OCI-M2 (cell line): ENCODE measurements around the gene SPP2.

Experiments used
- DNase-seq: peaks from one replicate; lab custom pipeline; 2025; ENCODE audit not compliant: unreplicated experiment; lab: John Stamatoyannopoulos, UW

SPP2 gene, protein sequence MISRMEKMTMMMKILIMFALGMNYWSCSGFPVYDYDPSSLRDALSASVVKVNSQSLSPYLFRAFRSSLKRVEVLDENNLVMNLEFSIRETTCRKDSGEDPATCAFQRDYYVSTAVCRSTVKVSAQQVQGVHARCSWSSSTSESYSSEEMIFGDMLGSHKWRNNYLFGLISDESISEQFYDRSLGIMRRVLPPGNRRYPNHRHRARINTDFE

GRCh38 chr2:234050455-234051135, at the start of gene SPP2:
SPP2 (plus strand) TSS chr2:234050702; CDS start chr2:234050787, 85 bp downstream.
- DNase-seq = no peak

GRCh38 chr2:234001380-234002160, 48.9 kb upstream of the SPP2 start:
- DNase-seq = no peak

DNA sequence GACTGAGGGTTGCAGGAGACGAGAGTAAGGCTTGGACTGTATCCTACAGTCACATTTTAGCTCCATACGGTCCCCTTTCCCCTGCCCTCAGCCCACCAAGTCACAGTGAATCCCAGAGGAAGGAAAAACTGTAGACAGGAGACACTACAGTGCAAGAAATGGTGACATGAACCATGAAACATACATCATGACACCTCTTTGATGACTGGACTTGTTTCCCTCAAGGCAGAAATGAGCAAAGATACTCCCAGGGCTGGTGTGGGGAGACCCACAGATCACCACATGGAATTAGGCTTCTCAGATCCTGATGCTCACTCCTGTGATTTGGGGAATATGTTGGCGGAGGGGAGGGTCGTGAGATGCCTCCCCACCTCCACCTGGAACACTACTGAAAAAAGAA, 48.2 kb upstream of the SPP2 start:
- no peak for DNase-seq

DNA sequence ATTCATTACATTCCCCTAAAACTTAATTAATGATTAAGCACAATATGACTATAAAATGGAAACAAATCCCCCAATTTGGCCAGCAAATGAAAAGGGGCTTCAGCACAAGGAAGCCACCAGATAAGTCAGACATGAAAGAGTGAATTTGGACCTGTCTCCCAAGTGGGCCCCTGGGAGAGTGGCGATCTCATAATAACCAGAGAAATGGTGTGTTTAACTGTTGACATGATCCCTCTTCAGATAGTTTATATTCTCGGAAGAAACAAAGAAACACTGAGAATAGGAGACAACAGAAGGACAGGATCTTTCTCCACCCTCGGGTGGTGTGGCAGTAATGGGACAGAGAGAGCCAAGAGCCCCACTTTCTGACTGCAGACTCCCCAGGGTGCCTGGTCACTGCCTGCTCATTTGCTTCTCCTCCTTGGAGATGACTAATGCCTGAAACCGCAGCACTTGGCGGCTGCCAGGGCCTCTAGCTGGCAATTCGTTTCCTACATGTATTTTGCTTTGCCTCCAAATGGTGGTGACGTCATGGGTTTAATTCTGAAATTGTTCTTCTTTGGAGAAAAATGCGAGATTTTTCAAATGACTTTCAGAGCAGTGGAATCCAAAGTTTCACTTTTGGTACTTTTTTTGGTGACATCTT, 46.4 kb upstream of the SPP2 start:
- DNase-seq = no peak

GRCh38 chr2:234005126-234005525, 45.4 kb upstream of the SPP2 start:
- no peak for DNase-seq

GRCh38 chr2:234006501-234006900, 44.0 kb upstream of the SPP2 start:
- no peak for DNase-seq

DNA sequence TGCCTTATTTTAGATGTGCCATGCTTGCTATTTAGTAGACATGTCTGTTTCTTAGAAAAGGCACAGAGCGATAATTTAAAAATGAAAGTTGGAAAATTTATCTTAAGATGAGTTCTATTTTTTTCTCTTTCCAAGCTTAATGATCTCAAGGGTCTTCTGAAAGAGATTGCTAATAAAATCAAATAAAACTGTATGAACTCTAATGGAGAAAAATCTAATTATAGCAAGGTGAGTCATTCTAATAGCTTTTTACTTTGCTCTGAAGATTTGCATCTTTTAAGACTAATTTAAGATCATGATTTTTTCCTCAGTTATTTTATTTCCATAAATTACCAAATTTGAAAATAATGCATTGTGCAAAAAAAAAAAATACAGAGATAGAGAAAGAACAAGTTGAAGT, 36.1 kb upstream of the SPP2 start:
- no peak for DNase-seq

DNA sequence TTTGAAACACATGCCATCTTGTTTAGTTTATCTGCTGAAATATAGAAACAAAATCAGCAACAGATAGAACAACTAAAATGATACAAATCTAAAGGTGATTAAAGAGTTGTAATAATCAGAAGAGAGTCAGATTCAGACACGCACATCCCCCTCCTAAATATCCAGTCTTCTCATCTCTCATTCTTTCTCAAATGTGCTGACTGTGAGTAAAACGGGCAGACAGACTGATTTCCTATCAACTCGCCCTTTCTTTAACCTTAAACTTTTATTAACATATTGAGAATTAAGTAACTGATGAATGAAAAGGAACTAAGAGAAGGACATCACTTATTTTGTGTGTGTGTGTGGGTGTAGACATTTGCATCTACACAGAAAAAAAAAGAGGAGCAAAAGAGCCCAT, 34.6 kb upstream of the SPP2 start:
- DNase-seq = no peak

DNA sequence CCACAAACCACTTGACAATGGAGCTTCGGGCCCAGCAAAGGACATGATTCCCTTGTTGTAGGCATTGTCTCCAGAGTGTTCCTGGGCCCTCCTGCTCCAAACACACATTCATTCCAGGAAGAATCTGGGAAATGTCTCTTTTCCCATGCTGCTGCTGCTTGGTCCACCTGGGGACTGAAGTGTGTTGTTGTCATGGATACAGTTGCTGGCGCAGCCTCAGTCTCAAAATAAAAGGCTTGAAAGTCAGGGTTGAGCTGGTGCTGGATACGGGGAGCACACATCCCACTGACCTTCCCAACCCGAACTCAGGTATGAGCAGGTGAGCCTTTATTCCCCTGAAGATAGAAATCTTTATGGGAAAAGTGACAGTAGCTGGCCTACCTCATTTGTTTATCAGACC, 30.6 kb upstream of the SPP2 start:
- DNase-seq = no peak

GRCh38 chr2:234020332-234020731, 30.2 kb upstream of the SPP2 start:
- no peak for DNase-seq

GRCh38 chr2:234022424-234022823, 28.1 kb upstream of the SPP2 start:
- DNase-seq = no peak

DNA sequence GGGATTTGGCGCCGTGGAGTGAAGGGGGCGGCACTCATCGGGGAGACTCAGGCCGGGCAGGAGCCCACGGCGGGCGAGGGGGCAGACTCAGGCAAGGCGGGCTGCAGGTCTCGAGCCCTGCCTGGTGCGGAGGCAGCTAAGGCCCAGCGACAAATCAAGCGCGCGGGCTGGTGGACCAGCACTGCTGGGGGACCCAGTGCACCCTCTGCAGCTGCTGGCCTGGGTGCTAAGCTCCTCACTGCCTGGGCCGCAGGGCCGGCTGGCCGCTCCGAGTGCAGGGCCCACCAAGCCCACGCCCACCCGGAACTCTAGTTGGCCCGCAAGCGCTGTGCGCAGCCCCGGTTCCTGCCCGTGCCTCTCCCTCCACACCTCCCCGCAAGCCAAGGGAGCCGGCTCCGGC, 26.2 kb upstream of the SPP2 start:
- no peak for DNase-seq

- DNase-seq = no peak
Measured at GRCh38 chr2:234025466-234025865, 25.0 kb upstream of the SPP2 start.

- DNase-seq = no peak
Measured at GRCh38 chr2:234025891-234026401, 24.6 kb upstream of the SPP2 start.

DNA sequence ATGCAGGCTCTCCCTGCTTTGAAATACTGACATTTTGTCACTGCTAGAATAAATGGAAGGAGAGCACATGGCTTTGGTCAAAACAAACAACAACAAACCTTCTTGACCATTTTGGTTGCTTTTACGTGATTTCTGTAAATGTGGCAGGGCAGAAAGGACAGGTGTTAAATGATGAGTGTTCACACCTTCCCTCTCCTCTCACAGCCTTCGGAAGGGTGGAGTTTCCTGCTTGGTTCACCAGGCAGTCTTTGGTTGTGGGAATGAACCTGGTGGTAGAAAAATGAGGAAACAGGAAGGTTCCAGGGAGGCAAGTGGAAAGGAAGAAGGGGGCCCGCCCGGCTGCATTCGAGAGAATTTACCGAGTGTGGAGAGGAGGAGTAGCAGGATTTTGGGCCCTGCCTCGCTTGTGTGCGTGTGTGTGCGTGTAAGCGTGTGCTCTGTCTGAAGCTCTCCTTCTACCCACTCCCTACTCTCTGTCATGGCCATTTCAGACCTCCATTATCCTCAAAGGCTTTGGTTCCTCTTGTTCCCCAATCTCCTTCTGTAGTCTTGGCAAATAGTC, 23.7 kb upstream of the SPP2 start:
- DNase-seq = no peak

GRCh38 chr2:234027641-234028040, 22.9 kb upstream of the SPP2 start:
- DNase-seq = no peak

DNA sequence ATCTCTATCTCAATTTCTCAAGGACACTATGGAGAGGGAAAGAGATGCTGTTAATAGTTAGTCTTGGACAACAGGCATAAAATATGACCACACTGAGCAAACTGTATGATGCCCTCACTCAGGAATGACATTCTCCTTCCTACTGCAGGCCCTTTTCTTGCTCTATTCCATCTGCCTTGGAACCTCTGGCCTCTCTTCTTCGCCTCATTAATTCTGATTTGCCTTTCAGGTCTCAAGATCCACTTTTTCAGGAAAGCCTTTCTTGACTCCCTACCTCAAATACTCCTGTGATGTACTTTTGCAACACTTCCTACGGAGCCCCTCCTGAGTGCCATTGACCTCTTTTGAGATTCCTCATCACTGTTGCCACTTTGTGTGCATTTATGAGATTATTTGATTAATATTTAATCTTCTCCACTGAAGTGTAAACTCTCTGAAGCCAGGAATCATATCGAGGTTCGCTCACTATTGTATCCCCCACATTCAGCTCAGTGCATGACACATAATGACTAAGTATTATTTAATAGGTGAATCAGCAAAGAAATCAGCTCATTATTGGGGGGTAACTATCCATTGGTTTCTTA, 21.3 kb upstream of the SPP2 start:
- no peak for DNase-seq

DNA sequence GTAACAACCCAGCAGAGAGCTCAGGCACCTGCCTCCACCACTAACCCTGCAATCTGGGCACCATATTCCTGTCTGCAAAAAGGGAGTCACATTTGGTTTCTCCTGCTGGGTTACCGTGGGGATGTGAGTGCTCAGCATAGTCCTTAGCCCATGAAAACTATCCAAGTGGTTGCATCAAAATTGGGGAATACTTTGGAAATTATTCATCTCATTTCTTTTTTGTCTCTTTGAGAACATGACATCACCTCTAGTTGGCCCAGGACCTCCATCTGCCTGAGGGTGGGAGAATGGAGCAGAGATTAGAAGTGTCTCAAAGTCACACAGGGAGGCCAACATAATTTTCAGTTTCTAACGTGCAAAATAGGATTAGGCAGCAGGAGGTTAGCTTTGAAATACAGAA, 19.3 kb upstream of the SPP2 start:
- DNase-seq = no peak

- DNase-seq = no peak
Measured at GRCh38 chr2:234032279-234032856, 18.1 kb upstream of the SPP2 start.

- no peak for DNase-seq
Measured at GRCh38 chr2:234033174-234033573, 17.3 kb upstream of the SPP2 start.
